HG02798 (cell line): ENCODE measurements around the gene ADAR.
"Not testable (repeated sequence)": the region's sequence is repeated elsewhere in the genome, so short reads cannot be mapped to it uniquely, and the experiment has no call there.

Source experiments
- ATAC-seq: cut with Tn5 transposase; IDR thresholded peaks from one replicate; pipeline ENCODE4 v1.9.1; 2021; ENCODE audit warnings: mild to moderate bottlenecking; ENCODE audit not compliant: unreplicated experiment, poor library complexity

The ADAR gene, protein sequence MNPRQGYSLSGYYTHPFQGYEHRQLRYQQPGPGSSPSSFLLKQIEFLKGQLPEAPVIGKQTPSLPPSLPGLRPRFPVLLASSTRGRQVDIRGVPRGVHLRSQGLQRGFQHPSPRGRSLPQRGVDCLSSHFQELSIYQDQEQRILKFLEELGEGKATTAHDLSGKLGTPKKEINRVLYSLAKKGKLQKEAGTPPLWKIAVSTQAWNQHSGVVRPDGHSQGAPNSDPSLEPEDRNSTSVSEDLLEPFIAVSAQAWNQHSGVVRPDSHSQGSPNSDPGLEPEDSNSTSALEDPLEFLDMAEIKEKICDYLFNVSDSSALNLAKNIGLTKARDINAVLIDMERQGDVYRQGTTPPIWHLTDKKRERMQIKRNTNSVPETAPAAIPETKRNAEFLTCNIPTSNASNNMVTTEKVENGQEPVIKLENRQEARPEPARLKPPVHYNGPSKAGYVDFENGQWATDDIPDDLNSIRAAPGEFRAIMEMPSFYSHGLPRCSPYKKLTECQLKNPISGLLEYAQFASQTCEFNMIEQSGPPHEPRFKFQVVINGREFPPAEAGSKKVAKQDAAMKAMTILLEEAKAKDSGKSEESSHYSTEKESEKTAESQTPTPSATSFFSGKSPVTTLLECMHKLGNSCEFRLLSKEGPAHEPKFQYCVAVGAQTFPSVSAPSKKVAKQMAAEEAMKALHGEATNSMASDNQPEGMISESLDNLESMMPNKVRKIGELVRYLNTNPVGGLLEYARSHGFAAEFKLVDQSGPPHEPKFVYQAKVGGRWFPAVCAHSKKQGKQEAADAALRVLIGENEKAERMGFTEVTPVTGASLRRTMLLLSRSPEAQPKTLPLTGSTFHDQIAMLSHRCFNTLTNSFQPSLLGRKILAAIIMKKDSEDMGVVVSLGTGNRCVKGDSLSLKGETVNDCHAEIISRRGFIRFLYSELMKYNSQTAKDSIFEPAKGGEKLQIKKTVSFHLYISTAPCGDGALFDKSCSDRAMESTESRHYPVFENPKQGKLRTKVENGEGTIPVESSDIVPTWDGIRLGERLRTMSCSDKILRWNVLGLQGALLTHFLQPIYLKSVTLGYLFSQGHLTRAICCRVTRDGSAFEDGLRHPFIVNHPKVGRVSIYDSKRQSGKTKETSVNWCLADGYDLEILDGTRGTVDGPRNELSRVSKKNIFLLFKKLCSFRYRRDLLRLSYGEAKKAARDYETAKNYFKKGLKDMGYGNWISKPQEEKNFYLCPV

DNA sequence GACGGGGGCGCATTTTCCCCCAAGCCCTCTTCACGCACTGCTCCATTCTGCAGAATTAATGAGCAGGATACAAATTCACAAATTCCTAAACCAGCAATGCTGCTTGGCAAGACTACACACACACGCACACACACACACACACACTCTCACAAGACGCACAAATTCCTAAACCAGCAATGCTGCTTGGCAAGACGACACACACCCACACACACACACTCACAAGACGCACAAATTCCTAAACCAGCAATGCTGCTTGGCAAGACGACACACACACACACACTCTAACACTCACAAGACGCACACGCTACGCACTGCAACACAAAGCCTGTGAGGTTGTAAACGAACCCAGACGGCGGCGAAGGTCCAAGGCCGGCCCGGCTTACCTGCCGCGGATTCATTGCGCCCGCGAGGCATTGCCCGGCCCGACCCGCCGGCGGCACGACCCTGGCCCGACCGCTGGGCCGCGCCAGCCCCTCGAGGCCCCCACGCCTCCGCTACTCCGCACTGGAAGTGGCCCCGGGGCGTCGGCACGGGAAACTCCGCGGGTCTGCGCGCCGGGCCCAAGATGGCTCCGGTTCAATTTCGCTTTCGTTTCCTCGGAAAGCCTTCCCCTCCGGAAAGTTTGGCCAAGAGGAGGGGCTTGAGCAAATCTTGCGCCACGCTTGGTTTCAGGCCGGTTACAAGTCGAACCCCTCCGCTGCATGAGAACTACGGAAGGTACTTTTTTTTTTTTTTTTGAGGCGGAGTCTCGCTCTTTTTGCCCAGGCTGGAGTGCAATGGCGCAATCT is at the start of gene ADAR:
Gene ADAR, minus strand, starts transcription at position 578 of the 788 bp plus-strand sequence. Its CDS starts 180 bp downstream, at position 398.
- peak; percentile 81 for ATAC-seq

DNA sequence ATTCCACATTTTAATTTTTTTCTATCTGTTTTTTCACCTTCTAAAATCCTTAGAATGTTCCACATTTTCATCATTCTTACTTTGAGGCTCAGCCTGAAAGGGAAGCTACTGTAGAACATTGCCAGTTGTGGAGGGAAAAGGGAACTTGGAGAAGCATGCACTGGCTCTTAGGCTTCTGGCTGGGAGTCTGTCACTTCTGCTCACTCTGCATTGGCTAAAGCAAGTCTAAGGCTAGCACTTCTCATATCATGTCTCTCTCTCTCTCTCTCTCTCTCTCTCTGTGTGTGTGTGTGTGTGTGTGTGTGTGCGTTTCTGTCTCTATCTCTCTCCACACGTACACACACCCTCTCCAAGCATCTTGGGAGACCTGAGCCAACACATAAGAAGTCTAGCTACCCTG is 49.6 kb upstream of the ADAR start:
- ATAC-seq: no peak

DNA sequence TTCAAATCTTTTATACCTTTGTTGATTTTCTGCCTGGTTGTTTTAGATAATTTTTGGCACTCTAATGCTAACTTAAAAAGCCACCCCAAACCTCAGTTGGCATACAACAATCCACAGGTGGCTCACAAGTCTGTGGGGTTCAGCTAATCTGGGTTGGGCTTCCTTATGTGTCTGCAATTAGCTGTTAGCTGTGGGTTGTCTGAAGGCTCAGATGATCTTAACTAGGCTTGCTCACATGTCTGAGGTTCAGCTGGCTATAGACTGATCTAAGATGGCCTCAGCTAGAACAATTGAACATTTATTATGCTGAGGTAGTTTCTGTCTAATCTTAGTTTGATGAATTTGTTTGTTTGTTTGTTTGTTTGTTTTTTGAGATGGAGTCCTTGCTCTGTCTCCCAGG is 44.9 kb upstream of the ADAR start:
- ATAC-seq: no peak

DNA sequence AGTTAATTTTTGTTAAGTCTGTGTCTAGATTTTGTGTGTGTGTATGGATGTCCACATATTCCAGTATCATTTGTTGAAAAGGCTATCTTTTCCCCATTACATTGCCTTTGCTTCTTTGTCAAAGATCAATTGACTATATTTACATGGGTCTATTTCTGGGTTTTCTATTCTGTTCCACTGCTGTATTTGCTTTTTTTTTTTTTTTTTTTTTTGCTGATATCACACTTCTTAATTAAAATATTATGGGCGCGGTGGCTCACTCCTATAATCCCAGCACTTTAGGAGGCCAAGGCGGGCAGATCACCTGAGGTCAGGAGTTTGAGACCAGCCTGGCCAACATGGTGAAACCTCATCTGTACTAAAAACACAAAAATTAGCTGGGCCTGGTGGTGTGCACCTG is 36.7 kb upstream of the ADAR start:
- ATAC-seq: not testable (repeated sequence)

DNA sequence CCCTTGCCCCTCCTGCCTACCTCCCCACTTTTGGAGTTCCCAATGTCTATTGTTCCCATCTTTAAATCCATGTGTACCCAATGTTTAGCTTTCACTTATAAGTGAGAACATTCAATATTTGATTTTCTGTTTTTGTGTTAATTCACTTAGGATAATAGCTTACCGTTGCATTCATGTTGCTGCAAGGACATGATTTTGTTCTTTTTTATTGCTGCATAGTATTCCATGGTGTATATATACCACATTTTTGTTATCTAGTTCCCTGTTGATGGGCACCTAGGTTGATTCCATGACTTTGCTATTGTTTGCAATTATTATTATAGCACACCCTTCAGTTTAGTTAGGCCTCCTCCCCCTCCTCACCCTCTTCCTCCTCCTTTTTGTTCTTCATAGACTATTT is 33.5 kb upstream of the ADAR start:
- ATAC-seq: no peak

DNA sequence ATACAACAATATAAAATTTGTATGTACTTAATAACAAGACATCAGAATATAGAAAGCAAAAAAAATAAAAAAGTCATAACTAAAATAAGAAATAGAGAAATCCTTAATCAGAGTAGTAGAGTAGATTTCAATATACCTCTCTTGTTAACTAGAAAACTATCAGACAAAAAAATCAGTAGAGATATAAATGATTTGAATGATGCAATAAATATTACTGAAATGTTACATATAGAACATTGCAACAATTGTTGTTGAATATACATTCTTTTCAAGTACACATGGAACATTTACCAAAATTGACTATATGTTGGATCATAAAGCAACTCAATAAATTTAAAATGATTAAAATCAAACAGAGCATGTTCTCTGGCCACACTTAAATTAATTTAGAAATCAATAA is 31.9 kb upstream of the ADAR start:
- no peak for ATAC-seq

DNA sequence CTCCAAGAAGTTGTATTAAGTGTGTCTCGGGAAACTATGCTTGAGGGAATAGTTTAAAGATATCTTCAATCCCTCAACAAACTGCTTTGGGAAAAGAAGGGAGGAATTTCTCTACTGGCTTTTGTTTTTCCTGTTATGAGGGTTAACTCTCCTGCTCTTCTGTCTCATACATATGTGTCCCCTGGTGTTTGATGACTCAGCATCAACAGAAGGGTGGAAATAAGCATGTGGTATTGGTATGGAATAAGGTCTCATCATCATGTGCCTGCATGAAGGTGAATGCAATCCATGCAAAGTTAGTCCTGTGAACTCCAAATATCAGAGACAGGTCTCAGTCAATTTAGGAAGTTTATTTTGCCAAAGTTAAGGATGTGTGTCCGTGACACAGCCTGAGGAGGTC is 27.2 kb upstream of the ADAR start:
- no peak for ATAC-seq

DNA sequence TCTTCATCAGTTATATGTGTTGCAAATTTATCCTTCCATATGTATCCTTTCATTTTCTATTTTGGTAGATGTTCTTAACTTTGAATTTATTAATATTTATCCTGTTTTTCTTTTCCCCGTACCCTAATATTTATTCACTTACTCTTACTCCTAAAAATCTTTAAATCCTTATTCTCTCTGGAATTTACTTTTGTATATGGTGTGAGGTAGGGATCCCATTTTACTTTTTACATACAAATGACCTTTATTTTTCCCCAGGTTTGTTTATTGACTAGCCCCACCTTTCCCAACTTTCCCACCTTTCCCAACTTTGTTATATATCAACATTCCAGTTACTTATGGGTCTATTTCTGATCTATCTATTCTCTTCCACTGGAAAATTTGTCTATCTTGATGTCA is 21.7 kb upstream of the ADAR start:
- ATAC-seq: no peak

DNA sequence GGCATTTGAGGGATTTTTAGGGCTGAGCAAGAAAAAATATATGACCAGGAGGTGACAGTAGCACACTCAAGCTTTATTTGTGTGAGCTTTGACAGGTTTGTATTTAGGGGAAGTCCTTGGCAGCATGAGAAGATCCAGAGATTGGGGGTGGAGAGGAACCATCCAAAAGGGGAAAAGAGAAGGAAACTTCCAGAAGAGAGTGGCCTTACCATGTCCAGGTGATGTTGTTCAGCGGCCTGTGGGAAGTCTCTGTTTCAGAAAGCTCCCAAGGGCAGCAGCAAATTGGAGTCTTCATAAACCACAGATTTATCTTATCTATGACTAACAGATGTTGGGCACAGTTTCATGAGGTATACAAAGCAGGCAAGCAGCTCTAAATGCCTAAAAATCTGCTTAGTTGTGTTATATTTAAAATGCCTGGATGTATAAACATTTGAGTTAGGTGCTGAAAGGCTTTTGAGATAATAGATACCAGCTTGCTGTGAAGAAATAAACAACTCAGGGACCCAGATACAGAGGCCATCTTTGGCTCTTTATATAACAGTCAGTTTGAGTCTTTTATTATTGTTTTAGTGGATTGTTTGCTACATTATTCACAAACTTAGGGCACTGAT is 21.2 kb upstream of the ADAR start:
- no peak for ATAC-seq

DNA sequence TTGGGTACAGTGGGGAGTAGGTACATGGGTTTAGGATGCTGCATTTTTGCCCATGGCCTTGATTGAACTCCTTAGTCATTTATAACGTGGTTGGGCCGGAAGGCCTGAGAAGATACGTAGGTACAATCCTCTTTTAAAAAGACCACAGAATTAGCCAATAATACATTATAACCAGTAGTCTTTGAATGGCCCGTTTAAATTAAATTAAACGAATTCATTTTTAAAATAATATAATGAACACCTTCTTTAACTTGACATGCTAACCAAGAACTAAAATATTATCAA is 20.1 kb upstream of the ADAR start:
- peak; percentile 10 for ATAC-seq

DNA sequence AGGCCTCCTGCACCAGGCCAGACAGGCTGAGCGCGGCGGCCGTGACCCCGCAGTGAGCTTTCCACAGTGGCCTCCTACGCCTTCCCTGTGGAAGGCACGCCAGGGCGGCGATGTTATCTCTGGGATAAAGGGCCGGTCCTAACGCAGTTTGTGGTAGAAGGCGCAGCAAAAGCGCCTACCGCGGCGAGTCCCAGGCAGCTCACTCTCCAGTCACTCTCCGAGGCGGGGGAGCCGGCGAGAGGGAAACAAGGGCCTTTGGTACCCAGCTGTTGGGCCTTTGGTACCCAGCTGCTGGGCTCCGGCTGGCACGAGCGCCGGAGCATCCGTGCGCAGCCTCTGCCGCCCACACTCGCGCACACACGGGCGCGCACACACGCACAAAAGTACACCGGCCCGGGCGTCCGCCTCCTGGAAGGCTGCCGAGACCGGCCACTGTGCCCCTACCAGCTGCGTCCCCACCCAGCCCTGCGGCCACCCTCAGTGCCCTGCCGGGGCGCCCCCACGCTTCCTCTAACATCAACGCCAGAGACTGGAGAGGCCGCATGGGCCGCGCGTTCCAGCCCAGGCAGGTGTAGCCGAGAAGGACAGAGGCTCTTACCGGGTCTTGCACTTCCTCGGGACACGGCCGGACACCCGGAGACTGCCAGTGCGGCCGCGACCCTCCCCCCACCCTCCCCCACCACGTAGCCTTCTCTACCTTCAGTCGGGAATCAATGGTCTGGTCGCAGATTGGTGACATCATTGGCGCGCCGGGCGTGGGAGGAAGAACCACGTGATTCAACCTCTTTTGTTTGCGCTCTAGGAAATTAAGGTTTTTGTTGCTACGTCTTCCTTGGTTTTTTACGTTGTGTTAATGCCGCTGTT is 19.5 kb upstream of the ADAR start:
- peak; percentile 73 for ATAC-seq

DNA sequence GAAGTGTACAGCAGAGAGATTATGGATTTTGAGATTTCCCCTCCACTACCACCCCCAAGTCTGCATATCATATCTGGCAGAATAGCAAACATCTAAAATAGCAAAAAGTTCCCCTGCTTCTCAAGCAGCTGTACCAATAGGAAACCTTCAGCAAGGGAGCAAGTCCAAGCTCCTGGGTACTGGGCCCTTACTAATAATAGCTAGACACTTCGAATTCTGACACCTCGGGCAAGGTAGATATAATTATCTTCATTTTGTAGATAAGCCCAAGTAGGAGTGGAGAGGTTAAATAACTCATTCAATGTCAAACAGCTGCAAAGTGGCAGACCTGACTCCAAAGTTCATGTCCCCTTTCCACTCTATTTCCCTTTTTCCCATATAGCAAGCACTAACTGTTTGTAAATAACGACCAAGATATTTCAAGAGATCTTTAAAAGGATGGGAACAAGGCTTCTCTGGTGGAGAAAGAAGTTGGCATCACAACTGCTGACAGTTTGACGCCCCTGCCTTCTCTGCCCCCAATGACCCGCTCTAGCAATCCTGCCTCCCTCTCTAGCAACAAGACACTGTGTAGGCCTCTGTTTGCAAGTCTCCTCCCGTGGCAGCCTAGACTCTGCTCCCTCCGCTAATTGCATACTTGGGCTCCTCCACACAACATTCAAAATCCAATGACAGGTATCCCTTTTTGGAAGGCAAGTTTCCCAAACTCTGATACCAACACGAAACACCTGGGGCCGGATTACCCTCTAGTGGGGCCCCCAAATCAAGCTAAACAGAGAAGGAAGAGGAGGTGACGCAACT is 18.7 kb upstream of the ADAR start:
- ATAC-seq: no peak

DNA sequence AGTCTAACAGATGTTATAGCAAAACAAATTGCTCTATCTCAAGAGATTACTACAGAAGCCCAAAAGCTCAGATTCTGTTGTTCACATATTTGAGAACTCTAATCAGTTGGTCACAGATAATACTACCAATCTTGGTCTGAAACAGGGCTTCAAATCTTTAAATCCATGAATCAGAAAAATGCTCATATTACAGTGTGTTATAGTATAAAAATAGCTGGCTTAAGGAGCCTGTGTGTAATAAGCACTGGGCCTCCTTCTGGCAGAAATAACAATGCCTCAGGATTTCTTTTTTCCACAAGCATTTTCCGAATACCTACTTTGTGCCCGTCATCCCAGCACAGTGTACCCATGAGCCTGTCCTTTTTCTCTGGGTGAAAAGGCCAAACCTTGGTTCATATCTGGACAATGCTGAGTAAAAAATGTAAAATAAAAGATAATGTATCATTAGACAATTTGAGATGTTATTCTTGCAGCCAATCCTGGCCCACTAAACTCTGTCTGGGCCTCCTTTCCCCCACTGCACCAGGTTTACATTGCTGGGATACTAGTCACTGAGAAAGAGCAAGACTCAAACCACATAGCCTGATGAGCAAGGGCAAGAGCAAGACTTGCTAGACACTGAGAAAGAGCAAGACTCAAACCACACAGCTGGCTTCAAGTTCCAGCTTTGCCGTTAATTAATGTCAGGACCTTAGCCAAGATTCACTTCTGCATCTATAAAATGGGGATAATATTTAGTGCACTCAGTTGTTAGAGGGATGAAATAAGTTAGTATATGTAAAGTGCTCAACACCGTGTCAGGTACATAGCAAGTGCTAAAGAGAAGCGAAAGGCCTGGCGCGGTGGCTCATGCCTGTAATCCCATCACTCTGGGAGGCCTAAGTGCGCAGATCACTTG is 17.0 kb upstream of the ADAR start:
- no peak for ATAC-seq

DNA sequence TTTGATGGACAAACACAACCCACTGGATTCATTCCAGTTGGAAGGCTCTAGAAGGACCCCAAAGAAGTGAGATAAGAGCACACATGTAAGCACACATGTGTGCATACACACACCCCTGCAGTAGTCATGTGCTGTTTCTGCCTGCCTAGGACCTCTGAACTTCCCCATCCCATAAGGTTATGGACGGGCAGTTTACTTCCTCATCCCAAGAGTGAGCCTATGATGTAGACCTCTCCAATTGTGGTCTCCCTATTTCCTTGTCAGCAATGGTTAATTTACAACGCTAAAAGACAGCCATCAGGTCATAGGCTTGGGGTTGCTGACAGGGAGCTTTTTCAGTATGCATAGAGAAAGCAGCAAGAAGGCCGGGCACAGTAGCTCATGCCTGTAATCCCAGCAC is 15.4 kb upstream of the ADAR start:
- no peak for ATAC-seq

DNA sequence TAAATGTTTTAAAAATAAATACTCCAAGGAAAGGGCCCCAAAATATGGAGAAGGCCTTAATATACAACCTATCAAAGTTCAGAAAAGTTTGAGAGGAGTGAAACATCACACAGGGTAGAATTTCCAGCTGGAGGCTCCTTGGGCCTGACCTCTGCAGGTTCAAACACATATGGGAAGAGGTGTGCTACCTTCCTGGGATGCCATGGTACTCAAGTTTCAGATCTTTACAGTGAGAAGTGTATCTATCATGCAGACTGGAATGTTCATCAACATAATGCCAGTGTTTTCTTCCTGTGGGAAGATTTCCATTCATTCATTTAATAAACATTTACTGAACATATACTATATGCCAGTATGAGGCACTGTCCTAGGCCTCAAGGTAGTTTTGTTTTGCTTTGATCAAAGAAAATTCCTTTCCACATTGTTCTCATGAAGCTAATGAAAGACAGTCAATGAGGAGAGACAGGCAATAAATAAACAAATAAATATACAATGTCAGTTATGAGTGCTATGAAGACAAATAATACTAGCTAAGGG is 14.6 kb upstream of the ADAR start:
- ATAC-seq: no peak

DNA sequence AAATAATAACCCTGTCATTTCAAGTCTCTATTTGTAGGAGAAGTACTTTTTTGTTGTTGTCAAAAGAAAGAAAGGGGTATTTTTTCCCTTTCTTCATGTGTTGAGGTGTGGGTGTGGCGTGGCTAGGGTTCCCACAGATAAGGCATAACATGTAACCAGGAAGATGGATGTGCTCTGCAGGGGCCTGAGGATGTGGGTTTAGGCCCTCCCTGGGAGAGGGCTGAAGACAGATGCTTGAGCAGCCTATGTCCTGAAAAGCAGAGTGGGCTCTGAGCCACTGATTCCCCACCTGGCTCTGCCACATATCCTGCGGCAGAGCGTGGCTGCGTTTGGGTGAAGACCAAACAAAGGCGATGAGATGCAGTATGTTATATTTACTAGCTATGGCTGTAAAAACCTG is 13.9 kb upstream of the ADAR start:
- no peak for ATAC-seq

DNA sequence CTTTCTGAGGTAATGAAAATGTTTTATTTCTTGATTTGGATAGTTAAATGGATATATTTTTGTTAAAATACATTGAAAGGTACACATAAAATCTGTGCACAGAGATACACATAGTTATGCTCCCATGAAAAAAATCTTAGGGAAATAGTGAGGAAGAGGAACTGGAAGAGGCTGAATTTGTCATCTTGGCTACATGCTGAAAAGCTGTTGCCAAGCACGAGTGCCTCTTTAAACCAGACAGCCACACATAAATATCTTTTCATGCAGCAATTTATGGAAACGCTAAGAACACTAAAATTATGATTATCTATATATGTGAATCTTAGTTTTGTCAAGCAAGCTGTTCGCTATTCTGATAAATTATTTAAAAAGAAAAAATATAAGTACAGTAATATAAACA is 12.8 kb upstream of the ADAR start:
- ATAC-seq: no peak
